Epithelial cell of proximal tubule (primary cell): ENCODE data around the gene MRPL51. TPM values are rescaled to one million over a fixed set of nuclear protein-coding genes. Genes with fewer than 3 reads are reported as not detected.
"Not testable (repeated sequence)": the region's sequence is repeated elsewhere in the genome, so short reads cannot be mapped to it uniquely, and the experiment has no call there.

Experiments
- DNase-seq: peaks from one replicate; pipeline ENCODE4 v3.0.0-alpha.2; 2011; ENCODE audit warnings: low read depth
- H3K4me3 ChIP-seq: 2 replicates; pipeline ENCODE4 v1.5.1; 2011; ENCODE audit warnings: low read depth, mild to moderate bottlenecking, low read length
- total RNA-seq: library from RNA; depleted of rRNA; stranded (reverse); fragments of >200 nt; gene quantifications from 2 replicates; pipeline ENCODE4 v1.2.3, GENCODE V29; 2015
- TF ChIP-seq, protein P1 (sequence below): conservative IDR thresholded peaks from 2 replicates; pipeline ENCODE4 v1.5.1; 2012; ENCODE audit warnings: low read depth, mild to moderate bottlenecking, low read length

Gene MRPL51
- total RNA-seq, 1 donor from 2014 or later = 156 TPM

DNA sequence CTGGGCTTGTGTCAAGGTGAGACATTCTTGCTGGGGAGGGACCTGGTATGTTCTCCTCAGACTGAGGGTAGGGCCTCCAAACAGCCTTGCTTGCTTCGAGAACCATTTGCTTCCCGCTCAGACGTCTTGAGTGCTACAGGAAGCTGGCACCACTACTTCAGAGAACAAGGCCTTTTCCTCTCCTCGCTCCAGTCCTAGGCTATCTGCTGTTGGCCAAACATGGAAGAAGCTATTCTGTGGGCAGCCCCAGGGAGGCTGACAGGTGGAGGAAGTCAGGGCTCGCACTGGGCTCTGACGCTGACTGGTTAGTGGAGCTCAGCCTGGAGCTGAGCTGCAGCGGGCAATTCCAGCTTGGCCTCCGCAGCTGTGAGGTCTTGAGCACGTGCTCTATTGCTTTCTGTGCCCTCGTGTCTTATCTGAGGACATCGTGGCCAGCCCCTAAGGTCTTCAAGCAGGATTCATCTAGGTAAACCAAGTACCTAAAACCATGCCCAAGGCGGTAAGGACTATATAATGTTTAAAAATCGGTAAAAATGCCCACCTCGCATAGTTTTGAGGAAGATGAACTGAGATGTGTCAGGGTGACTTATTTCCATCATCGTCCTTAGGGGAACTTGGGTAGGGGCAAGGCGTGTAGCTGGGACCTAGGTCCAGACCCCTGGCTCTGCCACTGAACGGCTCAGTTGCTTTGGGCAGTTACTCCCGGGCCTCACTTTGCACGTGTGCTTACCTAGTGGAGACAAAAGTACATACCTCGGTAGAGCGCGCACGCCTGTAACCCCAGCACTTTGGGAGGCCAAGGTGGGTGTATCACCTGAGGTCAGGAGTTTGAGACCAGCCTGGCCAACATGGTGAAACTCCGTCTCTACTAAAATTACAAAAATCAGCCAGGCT, 45.6 kb upstream of the MRPL51 start:
- H3K4me3 ChIP-seq = no peak overlapping the region
- DNase-seq = no peak

DNA sequence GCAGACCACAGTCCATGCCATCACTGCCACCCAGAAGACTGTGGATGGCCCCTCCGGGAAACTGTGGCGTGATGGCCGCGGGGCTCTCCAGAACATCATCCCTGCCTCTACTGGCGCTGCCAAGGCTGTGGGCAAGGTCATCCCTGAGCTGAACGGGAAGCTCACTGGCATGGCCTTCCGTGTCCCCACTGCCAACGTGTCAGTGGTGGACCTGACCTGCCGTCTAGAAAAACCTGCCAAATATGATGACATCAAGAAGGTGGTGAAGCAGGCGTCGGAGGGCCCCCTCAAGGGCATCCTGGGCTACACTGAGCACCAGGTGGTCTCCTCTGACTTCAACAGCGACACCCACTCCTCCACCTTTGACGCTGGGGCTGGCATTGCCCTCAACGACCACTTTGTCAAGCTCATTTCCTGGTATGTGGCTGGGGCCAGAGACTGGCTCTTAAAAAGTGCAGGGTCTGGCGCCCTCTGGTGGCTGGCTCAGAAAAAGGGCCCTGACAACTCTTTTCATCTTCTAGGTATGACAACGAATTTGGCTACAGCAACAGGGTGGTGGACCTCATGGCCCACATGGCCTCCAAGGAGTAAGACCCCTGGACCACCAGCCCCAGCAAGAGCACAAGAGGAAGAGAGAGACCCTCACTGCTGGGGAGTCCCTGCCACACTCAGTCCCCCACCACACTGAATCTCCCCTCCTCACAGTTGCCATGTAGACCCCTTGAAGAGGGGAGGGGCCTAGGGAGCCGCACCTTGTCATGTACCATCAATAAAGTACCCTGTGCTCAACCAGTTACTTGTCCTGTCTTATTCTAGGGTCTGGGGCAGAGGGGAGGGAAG, 44.7 kb upstream of the MRPL51 start:
- DNase-seq = not testable (repeated sequence)
- TF ChIP-seq, protein P1, sequence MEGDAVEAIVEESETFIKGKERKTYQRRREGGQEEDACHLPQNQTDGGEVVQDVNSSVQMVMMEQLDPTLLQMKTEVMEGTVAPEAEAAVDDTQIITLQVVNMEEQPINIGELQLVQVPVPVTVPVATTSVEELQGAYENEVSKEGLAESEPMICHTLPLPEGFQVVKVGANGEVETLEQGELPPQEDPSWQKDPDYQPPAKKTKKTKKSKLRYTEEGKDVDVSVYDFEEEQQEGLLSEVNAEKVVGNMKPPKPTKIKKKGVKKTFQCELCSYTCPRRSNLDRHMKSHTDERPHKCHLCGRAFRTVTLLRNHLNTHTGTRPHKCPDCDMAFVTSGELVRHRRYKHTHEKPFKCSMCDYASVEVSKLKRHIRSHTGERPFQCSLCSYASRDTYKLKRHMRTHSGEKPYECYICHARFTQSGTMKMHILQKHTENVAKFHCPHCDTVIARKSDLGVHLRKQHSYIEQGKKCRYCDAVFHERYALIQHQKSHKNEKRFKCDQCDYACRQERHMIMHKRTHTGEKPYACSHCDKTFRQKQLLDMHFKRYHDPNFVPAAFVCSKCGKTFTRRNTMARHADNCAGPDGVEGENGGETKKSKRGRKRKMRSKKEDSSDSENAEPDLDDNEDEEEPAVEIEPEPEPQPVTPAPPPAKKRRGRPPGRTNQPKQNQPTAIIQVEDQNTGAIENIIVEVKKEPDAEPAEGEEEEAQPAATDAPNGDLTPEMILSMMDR = peak; percentile 71
- peak overlapping the region; percentile 99 for H3K4me3 ChIP-seq

More for the DNA sequence above, 45.6 kb upstream of the MRPL51 start:
- TF ChIP-seq, protein P1 = no peak

DNA sequence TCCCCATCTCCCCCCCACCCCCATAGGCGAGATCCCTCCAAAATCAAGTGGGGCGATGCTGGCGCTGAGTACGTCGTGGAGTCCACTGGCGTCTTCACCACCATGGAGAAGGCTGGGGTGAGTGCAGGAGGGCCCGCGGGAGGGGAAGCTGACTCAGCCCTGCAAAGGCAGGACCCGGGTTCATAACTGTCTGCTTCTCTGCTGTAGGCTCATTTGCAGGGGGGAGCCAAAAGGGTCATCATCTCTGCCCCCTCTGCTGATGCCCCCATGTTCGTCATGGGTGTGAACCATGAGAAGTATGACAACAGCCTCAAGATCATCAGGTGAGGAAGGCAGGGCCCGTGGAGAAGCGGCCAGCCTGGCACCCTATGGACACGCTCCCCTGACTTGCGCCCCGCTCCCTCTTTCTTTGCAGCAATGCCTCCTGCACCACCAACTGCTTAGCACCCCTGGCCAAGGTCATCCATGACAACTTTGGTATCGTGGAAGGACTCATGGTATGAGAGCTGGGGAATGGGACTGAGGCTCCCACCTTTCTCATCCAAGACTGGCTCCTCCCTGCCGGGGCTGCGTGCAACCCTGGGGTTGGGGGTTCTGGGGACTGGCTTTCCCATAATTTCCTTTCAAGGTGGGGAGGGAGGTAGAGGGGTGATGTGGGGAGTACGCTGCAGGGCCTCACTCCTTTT, 44.0 kb upstream of the MRPL51 start:
- H3K4me3 ChIP-seq = peak overlapping the region; percentile 99
- DNase-seq = no peak
- TF ChIP-seq, protein P1 = no peak

DNA sequence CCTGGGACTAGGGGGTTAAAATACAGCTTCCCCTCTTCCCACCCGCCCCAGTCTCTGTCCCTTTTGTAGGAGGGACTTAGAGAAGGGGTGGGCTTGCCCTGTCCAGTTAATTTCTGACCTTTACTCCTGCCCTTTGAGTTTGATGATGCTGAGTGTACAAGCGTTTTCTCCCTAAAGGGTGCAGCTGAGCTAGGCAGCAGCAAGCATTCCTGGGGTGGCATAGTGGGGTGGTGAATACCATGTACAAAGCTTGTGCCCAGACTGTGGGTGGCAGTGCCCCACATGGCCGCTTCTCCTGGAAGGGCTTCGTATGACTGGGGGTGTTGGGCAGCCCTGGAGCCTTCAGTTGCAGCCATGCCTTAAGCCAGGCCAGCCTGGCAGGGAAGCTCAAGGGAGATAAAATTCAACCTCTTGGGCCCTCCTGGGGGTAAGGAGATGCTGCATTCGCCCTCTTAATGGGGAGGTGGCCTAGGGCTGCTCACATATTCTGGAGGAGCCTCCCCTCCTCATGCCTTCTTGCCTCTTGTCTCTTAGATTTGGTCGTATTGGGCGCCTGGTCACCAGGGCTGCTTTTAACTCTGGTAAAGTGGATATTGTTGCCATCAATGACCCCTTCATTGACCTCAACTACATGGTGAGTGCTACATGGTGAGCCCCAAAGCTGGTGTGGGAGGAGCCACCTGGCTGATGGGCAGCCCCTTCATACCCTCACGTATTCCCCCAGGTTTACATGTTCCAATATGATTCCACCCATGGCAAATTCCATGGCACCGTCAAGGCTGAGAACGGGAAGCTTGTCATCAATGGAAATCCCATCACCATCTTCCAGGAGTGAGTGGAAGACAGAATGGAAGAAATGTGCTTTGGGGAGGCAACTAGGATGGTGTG, 43.1 kb upstream of the MRPL51 start:
- no peak for DNase-seq
- TF ChIP-seq, protein P1 = no peak

DNA sequence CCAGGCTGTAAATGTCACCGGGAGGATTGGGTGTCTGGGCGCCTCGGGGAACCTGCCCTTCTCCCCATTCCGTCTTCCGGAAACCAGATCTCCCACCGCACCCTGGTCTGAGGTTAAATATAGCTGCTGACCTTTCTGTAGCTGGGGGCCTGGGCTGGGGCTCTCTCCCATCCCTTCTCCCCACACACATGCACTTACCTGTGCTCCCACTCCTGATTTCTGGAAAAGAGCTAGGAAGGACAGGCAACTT, 42.6 kb upstream of the MRPL51 start:
- TF ChIP-seq, protein P1 = no peak
- H3K4me3 ChIP-seq = peak overlapping the region; percentile 99
- DNase-seq = no peak

More for the DNA sequence above, 43.1 kb upstream of the MRPL51 start:
- peak overlapping the region; percentile 99 for H3K4me3 ChIP-seq

DNA sequence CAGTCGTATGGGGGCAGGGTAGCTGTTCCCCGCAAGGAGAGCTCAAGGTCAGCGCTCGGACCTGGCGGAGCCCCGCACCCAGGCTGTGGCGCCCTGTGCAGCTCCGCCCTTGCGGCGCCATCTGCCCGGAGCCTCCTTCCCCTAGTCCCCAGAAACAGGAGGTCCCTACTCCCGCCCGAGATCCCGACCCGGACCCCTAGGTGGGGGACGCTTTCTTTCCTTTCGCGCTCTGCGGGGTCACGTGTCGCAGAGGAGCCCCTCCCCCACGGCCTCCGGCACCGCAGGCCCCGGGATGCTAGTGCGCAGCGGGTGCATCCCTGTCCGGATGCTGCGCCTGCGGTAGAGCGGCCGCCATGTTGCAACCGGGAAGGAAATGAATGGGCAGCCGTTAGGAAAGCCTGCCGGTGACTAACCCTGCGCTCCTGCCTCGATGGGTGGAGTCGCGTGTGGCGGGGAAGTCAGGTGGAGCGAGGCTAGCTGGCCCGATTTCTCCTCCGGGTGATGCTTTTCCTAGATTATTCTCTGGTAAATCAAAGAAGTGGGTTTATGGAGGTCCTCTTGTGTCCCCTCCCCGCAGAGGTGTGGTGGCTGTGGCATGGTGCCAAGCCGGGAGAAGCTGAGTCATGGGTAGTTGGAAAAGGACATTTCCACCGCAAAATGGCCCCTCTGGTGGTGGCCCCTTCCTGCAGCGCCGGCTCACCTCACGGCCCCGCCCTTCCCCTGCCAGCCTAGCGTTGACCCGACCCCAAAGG, 42.1 kb upstream of the MRPL51 start:
- H3K4me3 ChIP-seq = peak overlapping the region; percentile 99
- DNase-seq = no peak
- TF ChIP-seq, protein P1 = no peak
